ENCODE results near the gene BTBD3.

The BTBD3 gene

GRCh38 chr20:11912659-11913415 is 4.9 kb upstream of the BTBD3 start:
- TF ChIP-seq CTCF (conservative IDR thresholded peaks at IDR 0.05; ENCODE audit: low read depth, low read length), result no peak

DNA sequence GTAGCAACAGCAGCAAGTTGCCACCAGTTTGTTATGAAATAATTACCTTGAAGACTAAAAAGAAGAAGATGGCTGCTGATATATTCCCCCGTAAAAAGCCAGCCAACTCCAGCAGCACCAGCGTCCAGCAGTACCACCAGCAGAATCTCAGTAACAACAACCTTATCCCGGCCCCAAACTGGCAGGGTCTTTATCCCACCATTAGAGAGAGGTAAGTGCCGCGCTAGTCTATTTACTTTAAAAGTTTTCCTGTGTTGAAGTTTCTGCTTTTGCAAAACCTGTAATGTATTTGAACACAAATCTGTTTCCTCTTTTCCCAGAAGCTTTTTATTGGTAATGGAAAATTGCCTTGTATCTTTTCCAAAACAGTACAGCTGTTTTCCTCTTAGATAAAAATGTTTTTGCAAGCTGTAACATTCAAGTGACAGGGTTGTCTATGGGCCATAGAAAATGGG is 725 bp downstream of the BTBD3 start:
- DNase-seq (ENCODE audit: low read depth), result no peak
- no peak for TF ChIP-seq CTCF (conservative IDR thresholded peaks at IDR 0.05; ENCODE audit: low read depth, low read length)
- H3K4me3 ChIP-seq (ENCODE audit: low read length), result peak overlapping the region; percentile 33

More at GRCh38 chr20:11912659-11913415, 4.9 kb upstream of the BTBD3 start:
- DNase-seq (ENCODE audit: low read depth), result no peak
- no peak overlapping the region for H3K4me3 ChIP-seq (ENCODE audit: low read length)

- peak overlapping the region; percentile 4 for H3K4me3 ChIP-seq (ENCODE audit: low read length)
- no peak for DNase-seq (ENCODE audit: low read depth)
- TF ChIP-seq CTCF (conservative IDR thresholded peaks at IDR 0.05; ENCODE audit: low read depth, low read length), result peak; percentile 14
Observed at GRCh38 chr20:11918981-11919380, 1.3 kb downstream of the BTBD3 start.

DNA sequence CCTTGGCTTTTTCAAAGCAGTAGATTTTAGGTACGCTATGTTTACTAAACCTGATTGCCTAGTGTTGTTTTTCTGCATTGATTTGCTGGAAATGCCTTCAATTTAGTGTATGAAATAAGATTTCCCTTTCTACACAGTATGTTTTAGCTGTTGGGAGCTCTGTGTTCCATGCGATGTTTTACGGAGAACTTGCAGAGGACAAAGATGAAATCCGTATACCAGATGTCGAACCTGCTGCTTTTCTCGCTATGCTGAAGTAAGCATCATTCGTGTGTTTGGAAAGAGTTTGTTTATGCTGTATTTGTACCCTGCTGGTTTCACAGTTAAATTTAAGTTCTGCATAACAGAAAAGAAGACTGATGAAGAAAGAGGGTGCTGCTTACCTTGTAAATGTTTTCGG is 1.9 kb downstream of the BTBD3 start:
- peak overlapping the region; percentile 4 for H3K4me3 ChIP-seq (ENCODE audit: low read length)
- TF ChIP-seq CTCF (conservative IDR thresholded peaks at IDR 0.05; ENCODE audit: low read depth, low read length), result no peak
- DNase-seq (ENCODE audit: low read depth), result no peak

GRCh38 chr20:11920083-11920482 is 2.4 kb downstream of the BTBD3 start:
- no peak for TF ChIP-seq CTCF (conservative IDR thresholded peaks at IDR 0.05; ENCODE audit: low read depth, low read length)
- no peak overlapping the region for H3K4me3 ChIP-seq (ENCODE audit: low read length)
- no peak for DNase-seq (ENCODE audit: low read depth)

GRCh38 chr20:11921321-11921720 is 3.6 kb downstream of the BTBD3 start:
- DNase-seq (ENCODE audit: low read depth), result no peak
- H3K4me3 ChIP-seq (ENCODE audit: low read length), result no peak overlapping the region
- no peak for TF ChIP-seq CTCF (conservative IDR thresholded peaks at IDR 0.05; ENCODE audit: low read depth, low read length)

DNA sequence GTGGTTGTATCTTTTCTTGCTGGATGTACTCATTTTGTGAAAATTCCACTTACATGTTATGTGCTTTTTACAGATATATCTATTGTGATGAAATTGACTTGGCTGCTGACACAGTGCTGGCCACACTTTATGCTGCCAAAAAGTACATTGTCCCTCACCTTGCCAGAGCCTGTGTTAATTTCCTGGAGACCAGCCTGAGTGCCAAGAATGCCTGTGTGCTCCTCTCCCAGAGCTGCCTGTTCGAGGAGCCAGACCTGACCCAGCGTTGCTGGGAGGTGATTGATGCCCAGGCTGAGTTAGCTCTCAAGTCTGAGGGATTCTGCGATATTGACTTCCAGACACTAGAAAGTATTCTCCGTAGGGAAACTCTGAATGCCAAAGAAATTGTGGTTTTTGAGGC is 4.9 kb downstream of the BTBD3 start:
- TF ChIP-seq CTCF (conservative IDR thresholded peaks at IDR 0.05; ENCODE audit: low read depth, low read length), result no peak
- no peak overlapping the region for H3K4me3 ChIP-seq (ENCODE audit: low read length)
- no peak for DNase-seq (ENCODE audit: low read depth)
